Uterus (tissue), 2 donors: ENCODE results near the gene DTX4.

ENCODE experiments used
- POLR2A ChIP-seq, 2 donors: fragments of 450-650 bp; IDR thresholded peaks; one replicate each; pipeline ENCODE4 v1.6.1; 2016; ENCODE audit warnings: antibody characterized with exemption in 2 of 2, mild to moderate bottlenecking in 1 of 2, moderate library complexity in 1 of 2
- TF ChIP-seq, protein P1 (sequence below), 4 experiments: fragments of 200-600 bp in 2 of 4; fragments of 450-650 bp in 2 of 4; sonication (generic) in 2 of 4; IDR thresholded peaks; one replicate each; pipeline ENCODE4 v1.5.1; 2016 to 2019; ENCODE audit warnings: antibody characterized with exemption in 4 of 4, mild to moderate bottlenecking in 2 of 4, moderate library complexity in 1 of 4

DNA sequence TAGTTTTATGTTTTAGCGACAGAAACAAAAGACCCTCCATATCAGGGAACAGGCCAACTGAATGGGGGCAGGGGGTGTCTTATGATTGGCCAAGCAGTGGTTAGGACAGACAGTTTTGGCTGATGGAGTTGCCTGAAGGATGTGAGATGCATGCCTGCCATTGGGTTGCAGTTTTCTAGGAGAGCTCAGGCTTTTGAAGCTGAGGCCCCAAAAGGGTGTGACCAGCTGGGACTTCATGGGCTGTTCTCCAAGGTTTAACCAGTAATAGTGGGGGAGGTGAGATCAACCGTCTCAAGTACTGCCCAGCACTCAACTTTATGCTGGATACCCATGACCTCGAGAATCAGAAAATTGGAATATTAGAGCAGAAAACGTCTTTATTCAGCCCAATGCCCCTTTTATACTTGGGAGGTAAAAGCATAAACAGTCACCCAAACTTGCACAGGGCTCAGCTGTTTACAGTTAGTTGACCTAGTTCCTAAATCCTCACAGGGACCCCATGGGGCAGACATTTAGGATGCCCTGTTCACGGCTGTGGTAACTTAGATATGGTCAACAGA lies 13.5 kb downstream of the DTX4 start:
- TF ChIP-seq, protein P1, sequence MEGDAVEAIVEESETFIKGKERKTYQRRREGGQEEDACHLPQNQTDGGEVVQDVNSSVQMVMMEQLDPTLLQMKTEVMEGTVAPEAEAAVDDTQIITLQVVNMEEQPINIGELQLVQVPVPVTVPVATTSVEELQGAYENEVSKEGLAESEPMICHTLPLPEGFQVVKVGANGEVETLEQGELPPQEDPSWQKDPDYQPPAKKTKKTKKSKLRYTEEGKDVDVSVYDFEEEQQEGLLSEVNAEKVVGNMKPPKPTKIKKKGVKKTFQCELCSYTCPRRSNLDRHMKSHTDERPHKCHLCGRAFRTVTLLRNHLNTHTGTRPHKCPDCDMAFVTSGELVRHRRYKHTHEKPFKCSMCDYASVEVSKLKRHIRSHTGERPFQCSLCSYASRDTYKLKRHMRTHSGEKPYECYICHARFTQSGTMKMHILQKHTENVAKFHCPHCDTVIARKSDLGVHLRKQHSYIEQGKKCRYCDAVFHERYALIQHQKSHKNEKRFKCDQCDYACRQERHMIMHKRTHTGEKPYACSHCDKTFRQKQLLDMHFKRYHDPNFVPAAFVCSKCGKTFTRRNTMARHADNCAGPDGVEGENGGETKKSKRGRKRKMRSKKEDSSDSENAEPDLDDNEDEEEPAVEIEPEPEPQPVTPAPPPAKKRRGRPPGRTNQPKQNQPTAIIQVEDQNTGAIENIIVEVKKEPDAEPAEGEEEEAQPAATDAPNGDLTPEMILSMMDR (IDR thresholded peaks at IDR 0.05) = no peak
- TF ChIP-seq POLR2A (IDR thresholded peaks at IDR 0.05) = no peak
